Activated CD8-positive, alpha-beta memory T cell treated with anti-CD3 and anti-CD28 coated beads, Interleukin-2, amount 50 U/mL, for 4 hours (primary cell): Measurements from ENCODE around the gene TOP1.

Source experiments
- DNase-seq: peaks from one replicate; pipeline ENCODE4 v3.0.0-alpha.2; 2020

The TOP1 gene

DNA sequence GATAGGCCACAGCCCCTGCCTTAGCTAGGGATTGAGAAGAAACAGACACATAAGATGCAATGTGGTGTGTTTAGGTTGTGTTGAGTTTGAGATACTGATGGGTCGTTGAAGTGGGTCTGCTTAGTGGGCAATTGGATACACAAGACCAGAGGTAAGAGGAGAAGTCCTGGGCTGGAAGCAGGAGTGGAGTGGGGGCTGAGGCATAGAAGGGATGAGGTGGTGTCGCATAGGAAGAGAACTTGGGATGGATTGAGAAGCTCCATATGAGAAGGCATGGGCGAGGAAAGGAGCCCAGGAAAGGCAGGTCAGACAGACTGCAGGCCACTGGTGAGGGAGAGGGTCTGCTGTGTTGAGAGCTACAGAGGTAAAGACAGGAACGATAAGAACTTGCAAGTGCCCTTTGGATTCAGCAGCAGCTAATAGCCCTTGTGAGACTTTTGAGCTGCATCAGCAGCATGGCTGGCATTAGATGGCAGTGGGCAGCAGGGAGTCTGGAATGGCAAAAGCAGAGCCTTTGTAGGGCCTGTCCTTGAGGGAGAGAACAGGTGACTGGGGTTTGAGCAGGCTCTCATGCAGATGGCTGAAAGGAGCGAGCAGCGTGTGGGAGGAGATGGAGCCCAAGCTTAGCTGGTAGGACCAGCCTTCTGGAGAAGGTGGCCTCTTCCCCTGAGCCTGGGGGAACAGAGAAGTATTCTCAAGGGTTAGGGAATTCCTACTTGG is 141.9 kb downstream of the TOP1 start:
- peak; percentile 5 for DNase-seq

DNA sequence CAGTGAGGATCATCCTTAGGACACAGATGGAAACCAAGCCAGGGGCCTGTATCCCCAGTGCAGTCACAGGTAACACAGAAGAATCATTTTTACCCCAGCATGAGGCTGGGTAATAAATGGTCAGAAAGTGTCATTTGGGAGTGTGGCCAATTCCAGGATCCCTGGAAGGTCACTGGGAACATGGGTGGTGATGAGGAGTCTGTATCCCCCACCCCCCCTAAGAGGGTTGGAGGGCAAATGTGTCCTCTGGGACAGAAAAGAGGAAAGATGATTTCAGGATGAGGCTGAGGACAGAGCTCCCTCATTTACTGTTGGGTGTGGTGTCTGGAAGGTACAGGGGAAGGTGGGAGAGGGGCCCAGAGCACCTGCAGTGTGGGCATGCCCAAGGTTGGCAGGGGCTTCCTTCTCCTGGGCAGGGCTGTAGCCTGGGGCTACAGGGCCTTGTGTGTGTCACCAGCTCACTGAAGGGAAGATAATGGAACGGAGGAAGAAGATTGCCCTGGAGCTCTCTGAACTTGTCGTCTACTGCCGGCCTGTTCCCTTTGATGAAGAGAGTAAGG is 143.2 kb downstream of the TOP1 start:
- no peak for DNase-seq

DNA sequence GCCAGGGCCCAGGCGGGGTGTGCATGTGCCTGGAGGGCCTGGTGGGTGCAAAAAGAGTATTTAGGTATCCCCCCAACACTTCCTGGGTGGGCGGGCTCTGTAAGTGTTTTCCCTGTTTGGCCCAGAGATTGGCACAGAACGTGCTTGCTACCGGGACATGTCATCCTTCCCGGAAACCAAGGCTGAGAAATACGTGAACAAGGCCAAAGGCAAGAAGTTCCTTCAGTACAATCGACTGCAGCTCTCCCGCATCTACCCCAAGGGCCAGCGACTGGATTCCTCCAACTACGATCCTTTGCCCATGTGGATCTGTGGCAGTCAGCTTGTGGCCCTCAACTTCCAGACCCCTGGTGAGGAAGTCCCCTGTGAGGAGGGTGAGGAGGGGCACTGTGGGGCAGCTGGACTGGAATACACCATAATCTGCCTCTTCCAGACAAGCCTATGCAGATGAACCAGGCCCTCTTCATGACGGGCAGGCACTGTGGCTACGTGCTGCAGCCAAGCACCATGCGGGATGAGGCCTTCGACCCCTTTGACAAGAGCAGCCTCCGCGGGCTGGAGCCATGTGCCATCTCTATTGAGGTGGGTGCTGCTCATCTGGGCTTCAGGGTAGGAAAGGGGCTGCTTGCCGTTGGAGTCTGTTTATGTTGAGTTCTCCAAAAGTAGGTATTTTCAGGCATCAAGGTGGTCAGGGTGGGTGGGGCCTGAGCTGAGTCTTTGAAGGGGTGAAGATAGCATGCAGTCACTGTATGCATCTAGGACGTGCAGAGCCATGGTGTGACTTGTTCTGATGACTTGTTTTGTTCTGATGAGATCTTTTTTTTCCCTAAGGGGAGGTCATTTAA is 143.9 kb downstream of the TOP1 start:
- DNase-seq: no peak

DNA sequence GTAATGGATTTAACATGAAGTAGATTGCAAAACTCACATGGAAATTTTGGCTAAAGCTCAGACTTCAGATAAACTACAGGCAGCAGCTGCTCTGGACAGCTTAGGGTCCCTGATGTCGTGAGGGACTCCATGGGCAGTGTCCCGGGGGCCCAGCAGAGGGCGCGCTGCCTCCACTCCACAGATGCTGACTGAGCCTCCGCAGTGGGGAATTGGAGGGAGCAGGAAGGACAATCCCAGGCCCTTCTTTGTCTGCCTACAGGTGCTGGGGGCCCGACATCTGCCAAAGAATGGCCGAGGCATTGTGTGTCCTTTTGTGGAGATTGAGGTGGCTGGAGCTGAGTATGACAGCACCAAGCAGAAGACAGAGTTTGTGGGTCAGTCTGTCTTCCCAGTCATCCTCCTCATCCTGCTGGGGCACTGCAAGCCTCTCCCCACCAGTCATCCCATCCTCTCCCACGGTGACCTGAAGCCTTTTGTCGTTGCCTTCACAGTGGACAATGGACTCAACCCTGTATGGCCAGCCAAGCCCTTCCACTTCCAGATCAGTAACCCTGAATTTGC is 144.6 kb downstream of the TOP1 start:
- peak; percentile 74 for DNase-seq

DNA sequence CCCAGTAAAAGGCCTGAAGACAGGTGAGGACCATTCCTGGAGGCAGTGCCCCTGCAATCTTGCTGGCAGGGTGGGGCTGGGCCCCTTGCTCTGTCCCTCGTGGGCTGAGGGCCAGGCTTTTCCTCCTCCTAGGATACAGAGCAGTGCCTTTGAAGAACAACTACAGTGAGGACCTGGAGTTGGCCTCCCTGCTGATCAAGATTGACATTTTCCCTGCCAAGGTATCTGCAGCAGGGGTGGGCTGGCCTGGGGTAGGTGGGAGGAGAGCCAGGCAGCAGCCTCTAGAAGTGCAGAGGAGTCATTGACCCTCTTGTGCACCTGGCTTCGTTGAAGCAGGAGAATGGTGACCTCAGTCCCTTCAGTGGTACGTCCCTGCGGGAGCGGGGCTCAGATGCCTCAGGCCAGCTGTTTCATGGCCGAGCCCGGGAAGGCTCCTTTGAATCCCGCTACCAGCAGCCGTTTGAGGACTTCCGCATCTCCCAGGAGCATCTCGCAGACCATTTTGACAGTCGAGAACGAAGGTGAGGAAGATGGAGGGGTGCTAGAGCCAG is 145.2 kb downstream of the TOP1 start:
- DNase-seq: no peak
